Right ventricle myocardium superior (tissue), 1 donor: ENCODE results near the gene FOXO1. TPM values are rescaled to one million over a fixed set of nuclear protein-coding genes. Genes with fewer than 3 reads are reported as not detected.
A peak's percentile ranks its signal among the peaks of the same experiment; 100 is the strongest.

ENCODE experiments used
- ATAC-seq: fragments of 200-7000 bp; cut with Tn5 transposase; one replicate; pipeline ENCODE4 v1.9.1; 2020; ENCODE audit warnings: mild to moderate bottlenecking; ENCODE audit not compliant: poor library complexity
- DNase-seq: peaks from one replicate; pipeline ENCODE4 v3.0.0-alpha.2; 2020
- intact Hi-C: fragments of 100-400 bp; cut with DNase I; formaldehyde crosslinking; loops from one replicate; pipeline ENCODE4 v1.11.2; 2022
- total RNA-seq: library from RNA; stranded (reverse); fragmentation: NEBNext Ultra II Directional; extraction: Animal tissue kit (Norgen Biotek cat#: 25700); gene quantifications from one replicate; pipeline ENCODE4 v1.2.1, GENCODE V29; 2021
- donor health status: DM: no; HTN: yes; CAD: no; lungs with severe emphysema.

The FOXO1 gene
- total RNA-seq, 1 donor from 2014 or later: 14.4 TPM

GRCh38 chr13:40540328-40541044 is 126.0 kb downstream of the FOXO1 start:
- ATAC-seq: peak; percentile 42
- no peak for DNase-seq
- intact Hi-C loops: no loop called here

GRCh38 chr13:40539576-40540327 is 126.7 kb downstream of the FOXO1 start:
- intact Hi-C loops: no loop called here
- DNase-seq (no peak), ATAC-seq (no peak)

GRCh38 chr13:40537146-40537895 is 129.1 kb downstream of the FOXO1 start:
- intact Hi-C loops: no loop called here
- no peak for ATAC-seq
- DNase-seq: no peak

- ATAC-seq: peak; percentile 48
- DNase-seq: no peak
- intact Hi-C loops: no loop called here
Observed at GRCh38 chr13:40536443-40537113, 129.9 kb downstream of the FOXO1 start.

- intact Hi-C loops: no loop called here
- ATAC-seq (no peak), DNase-seq (no peak)
Observed at GRCh38 chr13:40535345-40535836, 131.1 kb downstream of the FOXO1 start.

- DNase-seq: no peak
- intact Hi-C loops: no loop called here
- ATAC-seq: no peak
Observed at GRCh38 chr13:40534456-40534855, 132.0 kb downstream of the FOXO1 start.

GRCh38 chr13:40533072-40533471 is 133.4 kb downstream of the FOXO1 start:
- no peak for DNase-seq
- no peak for ATAC-seq
- intact Hi-C loops: no loop called here

- no peak for ATAC-seq
- intact Hi-C loops: no loop called here
- no peak for DNase-seq
Observed at GRCh38 chr13:40530961-40531360, 135.5 kb downstream of the FOXO1 start.

GRCh38 chr13:40528881-40529280 is 137.6 kb downstream of the FOXO1 start:
- no peak for ATAC-seq
- intact Hi-C loops: no loop called here
- DNase-seq: no peak

- intact Hi-C loops: no loop called here
- no peak for ATAC-seq
Observed at GRCh38 chr13:40527914-40528313, 138.5 kb downstream of the FOXO1 start.

GRCh38 chr13:40522282-40522681 is 144.2 kb downstream of the FOXO1 start:
- DNase-seq: no peak
- ATAC-seq: no peak
- intact Hi-C loops: no loop called here

More at GRCh38 chr13:40527914-40528313, 138.5 kb downstream of the FOXO1 start:
- no peak for DNase-seq

- intact Hi-C loops: no loop called here
- ATAC-seq (no peak), DNase-seq (no peak)
Observed at GRCh38 chr13:40520916-40521315, 145.5 kb downstream of the FOXO1 start.

GRCh38 chr13:40519637-40520036 is 146.8 kb downstream of the FOXO1 start:
- intact Hi-C loops: no loop called here
- ATAC-seq (peak; percentile 71), DNase-seq (peak; percentile 65)

GRCh38 chr13:40518481-40518882 is 148.0 kb downstream of the FOXO1 start:
- DNase-seq (no peak), ATAC-seq (no peak)
- intact Hi-C loops: no loop called here

GRCh38 chr13:40517486-40518480 is 148.7 kb downstream of the FOXO1 start:
- DNase-seq: no peak
- intact Hi-C loops: no loop called here
- ATAC-seq: no peak

GRCh38 chr13:40515702-40516101 is 150.7 kb downstream of the FOXO1 start:
- intact Hi-C loops: no loop called here
- ATAC-seq: no peak
- DNase-seq: no peak

GRCh38 chr13:40514802-40515201 is 151.6 kb downstream of the FOXO1 start:
- ATAC-seq: no peak
- DNase-seq: no peak
- intact Hi-C loops: no loop called here

GRCh38 chr13:40509876-40510275 is 156.6 kb downstream of the FOXO1 start:
- ATAC-seq (no peak), DNase-seq (no peak)
- intact Hi-C loops: no loop called here
